ENCODE results near the gene TNFAIP2. TPM values are rescaled to one million over a fixed set of nuclear protein-coding genes. Genes with fewer than 3 reads are reported as not detected.

The TNFAIP2 gene
- total and polyA plus RNA-seq, 9 of the 15 experiments (the other 6 are each of a cell fraction or from before 2014, with no cell fraction given) = 22.6 to 68.6 (median 44.6) TPM

GRCh38 chr14:103121846-103122584, 1.2 kb upstream of the TNFAIP2 start (continued):
- no peak for TF ChIP-seq ATF3 (IDR thresholded peaks at IDR 0.05)
- no peak for TF ChIP-seq ATF3 (CRISPR knock-in tag; conservative IDR thresholded peaks at IDR 0.05)
- TF ChIP-seq NCOR1 (IDR thresholded peaks at IDR 0.05) = no peak
- peak; percentile 31 for TF ChIP-seq CBFA2T3 (IDR thresholded peaks at IDR 0.05)
- no peak for TF ChIP-seq ZNF583 (CRISPR knock-in tag; IDR thresholded peaks at IDR 0.05)
- TF ChIP-seq ZFPM2 (CRISPR knock-in tag; IDR thresholded peaks at IDR 0.05) = no peak
- TF ChIP-seq MXI1 (IDR thresholded peaks at IDR 0.05; ENCODE audit: low read depth, low read length) = no peak
- peak; percentile 99 for TF ChIP-seq PBX2 (CRISPR knock-in tag; IDR thresholded peaks at IDR 0.05; ENCODE audit: low read depth)
- peak; percentile 97 for TF ChIP-seq PBX2 (tag; conservative IDR thresholded peaks at IDR 0.05; ENCODE audit: low read depth)
- no peak for TF ChIP-seq SLC30A9 (CRISPR knock-in tag; IDR thresholded peaks at IDR 0.05)
- peak; percentile 53; the same call in 1 of the 2 replicates for TF ChIP-seq RNF2 (IDR thresholded peaks at IDR 0.05)
- TF ChIP-seq DMBX1 (CRISPR knock-in tag; IDR thresholded peaks at IDR 0.05; ENCODE audit: borderline replicate concordance) = no peak
- TF ChIP-seq MNT (conservative IDR thresholded peaks at IDR 0.05) = no peak
- no peak for TF ChIP-seq PRPF4 (IDR thresholded peaks at IDR 0.05; ENCODE audit: insufficient read depth, low read depth, low read length, poor library complexity, severe bottlenecking)
- no peak for TF ChIP-seq ETS2 (tag; IDR thresholded peaks at IDR 0.05; ENCODE audit: borderline replicate concordance, poor library complexity, severe bottlenecking)
- TF ChIP-seq HMGN3 (IDR thresholded peaks at IDR 0.05; ENCODE audit: borderline replicate concordance, extremely low read depth, insufficient read length, low read depth, low read length) = peak; percentile 16
- TF ChIP-seq ZBTB33 (CRISPR knock-in tag; IDR thresholded peaks at IDR 0.05) = no peak
- TF ChIP-seq LCOR (CRISPR knock-in tag; IDR thresholded peaks at IDR 0.05) = no peak
- TF ChIP-seq NR2C2 (CRISPR knock-in tag; IDR thresholded peaks at IDR 0.05) = no peak
- peak; percentile 69 for TF ChIP-seq NR2C2 (tag; IDR thresholded peaks at IDR 0.05)
- TF ChIP-seq HNRNPLL (IDR thresholded peaks at IDR 0.05; ENCODE audit: low read depth, low read length, poor library complexity, severe bottlenecking) = no peak
- TF ChIP-seq TFAM (CRISPR knock-in tag; conservative IDR thresholded peaks at IDR 0.05) = no peak

Data from K562 (cell line).